ENCODE measurements around the gene STN1. TPM values are rescaled to one million over a fixed set of nuclear protein-coding genes. Genes with fewer than 3 reads are reported as not detected.

Gene STN1
- total and polyA plus RNA-seq, 12 donors = 16.5 to 38.7 (median 31.4) TPM

DNA sequence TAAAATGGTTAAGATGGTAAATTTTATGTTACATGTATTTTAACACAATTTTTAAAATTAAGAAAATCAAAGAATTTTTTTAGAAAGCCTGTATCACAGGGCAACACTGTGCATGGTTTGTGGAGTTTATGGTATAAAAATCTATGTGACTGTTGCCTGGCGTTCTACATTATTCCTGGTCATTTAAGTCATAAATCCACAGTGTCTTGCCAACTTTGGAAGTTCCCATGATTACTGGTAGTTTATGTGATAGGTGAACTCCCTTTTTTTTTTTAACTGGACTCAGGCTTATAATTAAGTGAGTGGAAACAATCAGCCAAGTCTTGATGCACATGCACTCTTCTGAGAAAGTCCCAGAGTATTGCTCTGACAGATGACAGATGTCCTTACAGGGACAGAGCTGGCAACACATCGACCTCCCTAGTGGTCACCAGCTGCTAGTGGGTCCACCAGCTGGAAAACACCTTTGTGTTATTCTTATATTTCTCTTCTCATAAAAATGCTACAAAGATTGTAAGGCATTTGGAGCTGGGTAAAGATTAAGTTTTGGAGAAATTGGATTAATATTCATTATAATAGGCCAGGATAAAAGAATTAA, 8.8 kb upstream of the STN1 start:
- Histone ChIP-seq H3K4me1 (no peaks in the 10 kb centered on the region), H3K27me3 (no peaks in the 10 kb centered on the region), H3K36me3 (no peaks in the 10 kb centered on the region), H3K9me3 (no peaks in the 10 kb centered on the region), H3K4me3 (no peak overlapping the region), H3K27ac (no peak overlapping the region)
- DNase-seq = no peak
- WGBS, 2 donors = 68 to 70% methylated on average over 2 of the region's 2 CpGs
- TF ChIP-seq CTCF (IDR thresholded peaks at IDR 0.05) = no peak
- intact Hi-C loops (cut with DNase I) = no loop called here
- no peak for ATAC-seq

- no peak overlapping the region for H3K27ac ChIP-seq
- intact Hi-C loops (cut with DNase I) = no loop called here
- ATAC-seq (no peak), DNase-seq (no peak)
- H3K36me3 ChIP-seq = no peaks in the 10 kb centered on the region
- no peak overlapping the region for H3K4me3 ChIP-seq
- 96 to 100% methylated on average over 1 of the region's 1 CpG for WGBS, 2 donors
- no peaks in the 10 kb centered on the region for H3K9me3 ChIP-seq
- TF ChIP-seq CTCF (IDR thresholded peaks at IDR 0.05) = no peak
- H3K27me3 ChIP-seq = no peaks in the 10 kb centered on the region
- peaks cover 0 to 4% (median 0%) of the 10 kb centered on the region in 9 donors for H3K4me1 ChIP-seq
Measured at GRCh38 chr10:103925591-103925990, 7.6 kb upstream of the STN1 start.

DNA sequence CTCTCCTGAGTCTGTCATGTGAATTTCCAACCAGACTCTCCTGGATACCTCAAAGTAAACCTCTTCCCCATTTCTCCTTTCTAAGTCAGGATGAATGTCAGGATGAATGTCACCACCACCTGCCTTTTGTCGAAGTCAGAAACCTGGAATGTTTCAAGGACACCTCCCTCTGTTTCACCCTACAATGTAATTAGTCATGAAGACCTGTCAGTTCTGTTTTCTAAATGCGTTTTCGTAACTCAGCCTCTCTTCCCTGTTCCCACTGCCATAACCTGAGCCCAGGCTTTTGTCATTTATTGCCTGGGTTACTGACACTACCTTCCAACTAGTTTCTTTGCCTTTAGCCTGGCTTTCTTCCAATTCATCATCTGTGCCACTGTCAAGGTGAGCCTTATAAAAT, 5.5 kb upstream of the STN1 start:
- intact Hi-C loops (cut with DNase I) = loop anchor here in 2 of 10 donors (5.0 kb wide), 2 partner anchors 39 to 44 kb away; partner anchors contain the start of gene SLK (in 1 of the 2)
- no peaks in the 10 kb centered on the region for H3K27me3 ChIP-seq
- 33 to 52% methylated on average over 3 of the region's 3 CpGs for WGBS, 2 donors
- no peak overlapping the region for H3K27ac ChIP-seq
- H3K4me3 ChIP-seq = no peak overlapping the region
- H3K4me1 ChIP-seq = peaks cover 2 to 10% (median 5%) of the 10 kb centered on the region in 9 donors
- DNase-seq = no peak
- H3K9me3 ChIP-seq = no peaks in the 10 kb centered on the region
- no peak for TF ChIP-seq CTCF (IDR thresholded peaks at IDR 0.05)
- no peaks in the 10 kb centered on the region for H3K36me3 ChIP-seq
- peak in 1 of 8 donors; percentile 28 for ATAC-seq

- H3K27ac ChIP-seq = no peak overlapping the region
- H3K36me3 ChIP-seq = no peaks in the 10 kb centered on the region
- no peak overlapping the region for H3K4me3 ChIP-seq
- no peak for DNase-seq
- no peaks in the 10 kb centered on the region for H3K27me3 ChIP-seq
- no peaks in the 10 kb centered on the region for H3K9me3 ChIP-seq
- intact Hi-C loops (cut with DNase I) = loop anchor here in 2 of 10 donors (5.0 kb wide), 2 partner anchors 40 to 45 kb away; partner anchors contain the start of gene SLK (in 1 of the 2)
- TF ChIP-seq CTCF (IDR thresholded peaks at IDR 0.05) = no peak
- no peak for ATAC-seq
- peaks cover 3 to 13% (median 7%) of the 10 kb centered on the region in 9 donors for H3K4me1 ChIP-seq
- 89 to 94% methylated on average over 2 of the region's 2 CpGs for WGBS, 2 donors
Measured at GRCh38 chr10:103922659-103923058, 4.7 kb upstream of the STN1 start.

All from heart right ventricle (tissue), 16 donors.